Endothelial cell of umbilical vein (primary cell): ENCODE measurements around the gene TAMALIN.

Experiments used
- EZH2 ChIP-seq: IDR thresholded peaks from 2 replicates; pipeline ENCODE4 v1.6.1; 2012; ENCODE audit warnings: borderline replicate concordance, low read depth, mild to moderate bottlenecking, moderate library complexity, low read length, inconsistent platforms; ENCODE audit not compliant: severe bottlenecking
- FOS ChIP-seq: IDR thresholded peaks from 2 replicates; pipeline ENCODE4 v1.6.1; 2011; ENCODE audit warnings: mild to moderate bottlenecking, low read length, moderate library complexity, borderline replicate concordance; ENCODE audit not compliant: insufficient read depth
- JUN ChIP-seq: IDR thresholded peaks from 2 replicates; pipeline ENCODE4 v1.6.1; 2011; ENCODE audit warnings: borderline replicate concordance, low read depth; ENCODE audit not compliant: insufficient read length, insufficient read depth
- POLR2A ChIP-seq: IDR thresholded peaks from 2 replicates; pipeline ENCODE4 v1.6.1; 2012; ENCODE audit warnings: low read depth, mild to moderate bottlenecking, control low read depth, low read length
- TF ChIP-seq, protein P1 (sequence below), 2 donors: IDR thresholded peaks; 1 replicate in 1 of 2; 2 replicates in 1 of 2; pipeline ENCODE4 v1.5.1; 2011; ENCODE audit warnings: low read length in 2 of 2, mild to moderate bottlenecking in 2 of 2, moderate library complexity in 2 of 2, control low read depth in 1 of 2, inconsistent platforms in 1 of 2, low read depth in 1 of 2; ENCODE audit not compliant: insufficient read depth in 1 of 2; ENCODE audit errors: extremely low read depth in 1 of 2

DNA sequence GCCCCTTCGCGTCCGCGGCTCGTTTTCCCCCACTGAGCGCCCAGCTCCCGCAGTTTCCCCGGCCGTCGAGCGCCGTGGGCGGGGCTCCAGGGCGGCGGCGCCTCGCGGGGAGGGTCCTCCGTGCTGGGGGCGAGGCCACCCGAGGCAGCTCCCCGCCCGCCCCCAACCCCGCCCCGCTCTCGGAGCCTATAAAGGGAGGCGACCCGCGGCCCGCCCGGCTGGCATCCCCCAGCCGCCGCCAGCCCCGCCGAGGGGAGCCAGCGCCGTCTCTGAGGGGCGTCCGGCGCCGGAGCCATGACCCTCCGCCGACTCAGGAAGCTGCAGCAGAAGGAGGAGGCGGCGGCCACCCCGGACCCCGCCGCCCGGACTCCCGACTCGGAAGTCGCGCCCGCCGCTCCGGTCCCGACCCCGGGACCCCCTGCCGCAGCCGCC, at the start of gene TAMALIN:
- TF ChIP-seq, protein P1, sequence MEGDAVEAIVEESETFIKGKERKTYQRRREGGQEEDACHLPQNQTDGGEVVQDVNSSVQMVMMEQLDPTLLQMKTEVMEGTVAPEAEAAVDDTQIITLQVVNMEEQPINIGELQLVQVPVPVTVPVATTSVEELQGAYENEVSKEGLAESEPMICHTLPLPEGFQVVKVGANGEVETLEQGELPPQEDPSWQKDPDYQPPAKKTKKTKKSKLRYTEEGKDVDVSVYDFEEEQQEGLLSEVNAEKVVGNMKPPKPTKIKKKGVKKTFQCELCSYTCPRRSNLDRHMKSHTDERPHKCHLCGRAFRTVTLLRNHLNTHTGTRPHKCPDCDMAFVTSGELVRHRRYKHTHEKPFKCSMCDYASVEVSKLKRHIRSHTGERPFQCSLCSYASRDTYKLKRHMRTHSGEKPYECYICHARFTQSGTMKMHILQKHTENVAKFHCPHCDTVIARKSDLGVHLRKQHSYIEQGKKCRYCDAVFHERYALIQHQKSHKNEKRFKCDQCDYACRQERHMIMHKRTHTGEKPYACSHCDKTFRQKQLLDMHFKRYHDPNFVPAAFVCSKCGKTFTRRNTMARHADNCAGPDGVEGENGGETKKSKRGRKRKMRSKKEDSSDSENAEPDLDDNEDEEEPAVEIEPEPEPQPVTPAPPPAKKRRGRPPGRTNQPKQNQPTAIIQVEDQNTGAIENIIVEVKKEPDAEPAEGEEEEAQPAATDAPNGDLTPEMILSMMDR (IDR thresholded peaks at IDR 0.05; ENCODE audit: extremely low read depth in 1 of 2, insufficient read depth in 1 of 2, low read depth in 1 of 2, low read length in 2 of 2), result no peak
- TF ChIP-seq POLR2A (peak; percentile 98), FOS (no peak), EZH2 (no peak), JUN (no peak)
